HG03135 (cell line): Measurements from ENCODE around the gene SKIC8.
"Not testable (repeated sequence)": the region's sequence is repeated elsewhere in the genome, so short reads cannot be mapped to it uniquely, and the experiment has no call there.

ENCODE experiments used
- ATAC-seq: cut with Tn5 transposase; IDR thresholded peaks from one replicate; pipeline ENCODE4 v1.9.1; 2021; ENCODE audit warnings: mild to moderate bottlenecking, moderate library complexity; ENCODE audit not compliant: unreplicated experiment

The SKIC8 gene

DNA sequence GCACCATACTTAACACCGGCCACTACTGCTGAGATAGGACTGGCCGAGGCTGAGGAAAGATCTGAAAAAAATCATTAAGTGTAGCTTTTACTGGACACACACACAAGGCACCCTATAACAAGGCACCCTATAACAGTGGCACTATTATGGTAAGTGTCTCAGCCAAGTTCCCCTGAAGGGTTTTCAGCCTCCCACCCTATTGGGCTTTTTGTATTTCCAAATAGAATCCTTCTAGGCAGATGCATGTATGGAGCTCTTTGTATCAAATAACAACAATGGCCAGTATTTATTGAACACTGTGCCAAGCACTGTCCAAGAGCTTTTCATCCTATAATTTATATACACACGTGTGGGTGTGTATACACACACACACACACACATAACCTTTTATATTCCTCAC, 41.7 kb downstream of the SKIC8 start:
- no peak for ATAC-seq

DNA sequence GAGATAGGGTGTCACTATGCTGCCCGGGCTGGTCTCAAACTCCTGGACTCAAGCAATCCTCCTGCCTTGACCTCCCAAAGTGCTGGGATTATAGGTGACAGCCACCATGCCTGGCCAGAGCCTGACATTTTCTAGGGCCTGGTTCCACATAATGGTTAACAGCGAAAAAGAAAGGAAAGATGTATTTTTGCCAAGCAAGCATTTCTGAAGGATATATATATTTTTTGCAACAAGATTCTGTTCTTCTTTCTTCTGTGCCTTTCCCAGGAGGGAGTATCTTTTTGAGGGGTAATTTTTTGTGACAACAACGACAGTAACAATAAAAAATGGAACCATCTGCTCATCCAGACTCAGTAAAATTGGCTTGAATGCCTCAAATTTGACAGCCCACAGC, 43.4 kb downstream of the SKIC8 start:
- no peak for ATAC-seq

- no peak for ATAC-seq
Measured at GRCh38 chr15:78255421-78256043, 43.9 kb downstream of the SKIC8 start.

DNA sequence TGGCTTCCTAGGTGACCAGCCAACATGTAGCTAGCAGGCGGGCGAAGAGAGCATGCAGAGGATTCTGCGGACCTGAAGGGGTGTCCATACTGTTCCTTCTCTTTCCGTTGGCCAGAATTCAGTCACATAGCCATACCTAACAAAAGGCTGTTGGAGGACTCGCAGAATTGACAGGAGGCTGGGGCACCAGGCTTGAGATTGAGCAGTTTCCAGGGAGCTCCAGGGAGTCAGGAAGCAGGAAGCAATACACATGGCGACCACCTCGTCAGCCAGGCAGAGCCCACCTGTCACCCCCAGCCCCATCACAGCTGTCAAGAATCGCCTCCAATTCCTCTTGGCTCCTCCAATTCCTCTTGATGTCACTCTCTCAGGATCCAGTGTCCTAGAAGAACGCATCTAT, 48.3 kb downstream of the SKIC8 start:
- no peak for ATAC-seq

DNA sequence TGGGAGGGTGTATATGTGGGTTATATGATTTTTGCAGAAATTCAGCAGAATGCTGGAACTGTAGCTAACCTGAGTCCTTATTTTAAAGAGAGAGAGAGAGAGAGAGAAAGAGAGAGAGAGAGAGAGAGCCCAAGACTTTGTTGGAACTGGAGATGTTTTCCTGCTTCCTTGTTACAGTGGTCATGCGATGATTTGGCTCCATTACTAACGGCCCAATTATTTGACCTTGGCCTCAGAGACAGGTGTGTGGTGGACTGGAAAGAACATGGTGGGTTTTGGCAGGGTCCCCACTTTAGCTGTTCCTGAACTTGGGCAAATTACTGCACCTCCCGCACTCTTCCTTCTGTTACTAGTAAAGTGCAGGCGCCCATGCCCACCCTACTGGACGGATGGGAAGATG, 50.3 kb downstream of the SKIC8 start:
- ATAC-seq, result no peak

DNA sequence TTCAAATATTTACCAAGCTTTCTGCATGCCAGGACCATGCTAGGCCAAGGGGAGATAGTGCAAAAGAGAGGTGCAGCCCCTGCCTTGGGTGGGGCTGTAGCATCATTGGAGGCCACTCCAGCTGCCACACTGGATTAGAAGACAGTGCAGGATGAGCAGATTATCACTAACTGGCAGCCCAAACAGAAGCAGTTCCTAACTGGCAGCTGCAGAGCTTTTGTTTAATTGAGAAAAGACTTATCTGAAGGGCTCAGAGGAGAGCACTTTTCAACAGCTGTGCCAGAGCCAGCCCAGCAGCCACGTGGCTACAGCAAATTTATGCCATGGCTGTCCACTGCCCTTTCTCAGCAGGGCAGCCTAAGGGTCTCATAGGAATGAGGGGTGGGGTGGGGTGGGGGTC, 51.5 kb downstream of the SKIC8 start:
- no peak for ATAC-seq

GRCh38 chr15:78245976-78246620, 53.3 kb downstream of the SKIC8 start:
- ATAC-seq, result not testable (repeated sequence)

DNA sequence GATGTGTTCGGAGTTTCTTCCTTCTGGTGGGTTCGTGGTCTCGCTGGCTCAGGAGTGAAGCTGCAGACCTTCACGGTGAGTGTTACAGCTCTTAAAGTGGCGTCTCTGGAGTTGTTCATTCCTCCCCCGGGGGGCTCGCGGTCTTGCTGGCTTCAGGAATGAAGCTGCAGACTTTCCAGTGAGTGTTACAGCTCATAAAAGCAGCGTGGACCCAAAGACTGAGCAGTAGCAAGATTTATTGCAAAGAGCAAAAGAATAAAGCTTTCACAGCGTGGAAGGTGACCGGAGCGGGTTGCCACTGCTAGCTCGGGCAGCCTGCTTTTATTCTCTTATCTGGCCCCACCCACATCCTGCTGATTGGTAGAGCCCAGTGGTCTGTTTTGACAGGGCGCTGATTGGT, 54.0 kb downstream of the SKIC8 start:
- ATAC-seq, result not testable (repeated sequence)

DNA sequence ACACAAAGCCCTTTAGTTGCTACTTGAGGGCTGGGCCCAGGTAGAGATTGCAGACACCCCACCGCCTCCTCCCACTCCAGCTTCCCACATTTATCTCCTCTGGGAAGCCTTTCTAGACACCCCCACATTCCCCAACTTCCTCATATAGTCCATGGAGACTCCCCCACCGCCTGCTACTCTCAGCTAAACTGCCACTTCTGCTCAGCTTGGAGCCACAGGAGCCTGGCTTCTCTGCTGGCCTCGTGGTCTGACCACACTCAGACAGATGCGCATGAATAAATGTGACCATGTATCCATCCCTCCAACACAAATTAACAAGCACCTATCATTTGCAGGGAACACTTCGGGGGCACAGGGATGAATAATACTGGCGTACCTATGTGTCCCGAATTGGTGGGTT, 54.5 kb downstream of the SKIC8 start:
- no peak for ATAC-seq

DNA sequence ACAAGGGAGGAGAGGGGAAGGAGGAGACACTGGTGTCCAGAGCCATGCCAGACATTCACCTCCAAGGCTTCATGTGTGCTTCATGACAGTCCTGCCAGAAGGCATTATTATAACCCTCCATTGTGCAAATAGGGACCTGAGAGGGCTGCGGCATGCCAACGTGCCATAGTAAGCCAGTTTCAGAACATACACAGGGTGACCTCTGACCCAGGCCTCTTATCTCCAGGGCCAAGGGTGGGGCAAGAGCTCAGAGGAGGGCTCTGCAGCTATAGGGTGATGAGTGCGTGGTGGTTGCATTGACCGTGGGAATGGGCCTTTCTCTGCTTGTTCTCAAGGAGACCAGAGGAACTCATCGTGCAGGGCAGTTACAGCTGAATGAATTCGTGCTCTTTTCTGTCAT, 55.3 kb downstream of the SKIC8 start:
- ATAC-seq, result no peak

- ATAC-seq, result no peak
Measured at GRCh38 chr15:78243491-78243941, 55.9 kb downstream of the SKIC8 start.

DNA sequence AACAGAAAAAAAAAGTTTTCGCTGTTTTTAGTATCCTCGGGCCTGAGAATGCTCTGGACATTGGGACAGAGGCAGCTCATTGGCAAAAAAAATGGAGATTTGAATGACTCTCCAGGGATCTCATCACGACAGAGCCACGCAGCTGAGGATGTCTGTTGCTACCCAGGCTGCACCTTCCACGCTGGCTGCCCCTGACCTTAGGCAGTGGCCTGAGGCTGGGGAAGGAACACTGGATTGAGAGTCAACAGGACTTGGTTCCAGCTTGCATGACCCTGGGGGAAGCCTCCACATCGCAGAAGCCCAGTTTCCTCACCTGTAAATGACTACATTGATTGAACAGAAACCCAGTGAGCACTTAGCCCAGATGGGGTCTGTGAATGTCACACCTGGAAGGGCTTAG, 56.4 kb downstream of the SKIC8 start:
- ATAC-seq, result no peak

GRCh38 chr15:78242128-78242527, 57.3 kb downstream of the SKIC8 start:
- no peak for ATAC-seq

GRCh38 chr15:78241017-78241416, 58.4 kb downstream of the SKIC8 start:
- ATAC-seq, result no peak

GRCh38 chr15:78239811-78240210, 59.6 kb downstream of the SKIC8 start:
- ATAC-seq, result no peak

DNA sequence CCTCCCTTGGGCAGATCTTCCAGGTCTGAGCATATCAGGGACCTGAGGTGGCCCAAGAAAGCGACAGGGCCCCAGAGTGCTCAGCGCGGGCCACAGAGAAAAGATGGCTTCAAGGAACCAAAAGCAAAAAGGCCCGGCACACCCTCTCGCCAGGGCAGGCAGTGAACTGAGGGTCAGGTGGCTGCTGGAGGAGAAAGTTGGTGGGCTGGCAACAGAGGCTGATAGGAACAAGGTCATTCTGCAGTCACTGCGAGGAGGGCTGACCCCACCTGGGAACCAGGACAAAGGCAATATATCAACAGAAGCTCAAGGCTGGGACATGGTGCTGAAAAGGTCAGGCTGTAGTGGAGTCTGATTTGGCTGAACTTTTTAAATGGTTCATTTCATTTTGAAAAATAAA, 62.3 kb downstream of the SKIC8 start:
- no peak for ATAC-seq

DNA sequence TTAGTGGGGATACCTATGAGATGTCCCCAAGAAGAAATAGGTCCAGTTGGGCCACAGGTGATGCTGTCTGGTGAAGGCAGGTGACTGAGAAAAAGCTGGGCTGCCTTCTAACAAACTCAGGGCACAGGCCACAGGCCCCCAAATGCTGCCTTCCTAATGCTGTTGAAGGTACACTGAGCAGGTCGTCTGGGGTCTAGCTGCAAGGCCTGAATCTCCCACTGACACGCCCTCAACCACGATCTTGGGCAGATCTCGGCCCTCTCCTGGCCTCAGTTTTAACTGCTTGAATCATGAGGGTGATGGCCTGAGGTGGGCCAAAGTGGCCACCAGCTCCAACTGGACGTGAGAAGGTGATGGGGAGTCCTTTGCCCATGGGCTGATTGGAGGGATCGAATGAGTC, 62.9 kb downstream of the SKIC8 start:
- ATAC-seq, result no peak

GRCh38 chr15:78234515-78235040, 64.8 kb downstream of the SKIC8 start, which contains the start of gene ACSBG1:
Gene ACSBG1, minus strand, starts transcription at chr15:78234565. Its CDS starts 64 bp downstream, at chr15:78234501.
- no peak for ATAC-seq

- ATAC-seq, result no peak
Measured at GRCh38 chr15:78233496-78233895, 65.9 kb downstream of the SKIC8 start.
